NCI-H524 treated with DMSO at 0.1 percent for 48 hours (cell line): Measurements from ENCODE around the gene AOX1.
"Not testable (repeated sequence)": the region's sequence is repeated elsewhere in the genome, so short reads cannot be mapped to it uniquely, and the experiment has no call there.

Source experiments
- DNase-seq: peaks from one replicate; lab custom pipeline; 2025; lab: John Stamatoyannopoulos, UW

AOX1 gene

DNA sequence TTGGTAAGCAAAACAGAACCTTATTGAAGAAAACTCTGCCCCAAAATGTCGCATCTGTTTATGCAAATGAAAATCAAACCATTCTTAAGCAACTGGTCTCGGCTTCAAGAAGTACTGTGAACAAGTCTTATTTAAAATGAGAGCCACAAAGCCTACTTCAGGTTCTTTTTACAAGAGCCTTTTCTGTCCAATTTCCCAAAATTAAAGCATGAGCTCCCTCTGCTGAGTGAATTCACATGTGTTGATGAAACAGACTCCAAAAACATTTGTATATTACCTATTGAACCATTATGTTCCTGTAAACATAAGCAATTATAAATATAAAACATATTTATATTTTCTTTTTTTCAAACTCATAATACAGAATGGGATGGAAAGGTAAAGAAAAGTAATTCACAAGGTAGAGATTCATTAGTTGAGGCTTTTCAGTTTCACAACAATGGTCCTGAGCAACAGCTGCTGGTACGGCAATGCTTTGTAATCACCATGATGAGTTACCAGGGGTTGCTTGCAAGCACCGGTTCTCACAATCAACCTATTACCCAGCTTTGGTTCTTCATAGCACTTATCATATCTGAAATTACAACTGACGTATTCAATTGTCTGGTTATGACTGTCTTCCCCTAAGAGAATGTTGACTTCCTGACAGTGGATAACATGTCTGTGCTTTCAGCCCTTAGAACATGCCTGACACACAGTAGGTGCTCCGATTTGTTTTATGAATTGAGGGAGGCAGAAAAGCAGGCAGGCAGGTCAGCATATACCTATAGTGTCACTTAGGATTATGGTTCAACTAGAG is 117.5 kb downstream of the AOX1 start:
- DNase-seq = no peak

- no peak for DNase-seq
Observed at GRCh38 chr2:200703926-200704637, 118.3 kb downstream of the AOX1 start.

GRCh38 chr2:200705305-200706041 is 119.7 kb downstream of the AOX1 start:
- no peak for DNase-seq

- no peak for DNase-seq
Observed at GRCh38 chr2:200708943-200709342, 123.1 kb downstream of the AOX1 start.

GRCh38 chr2:200713003-200713703 is 127.3 kb downstream of the AOX1 start:
- peak; percentile 79 for DNase-seq

DNA sequence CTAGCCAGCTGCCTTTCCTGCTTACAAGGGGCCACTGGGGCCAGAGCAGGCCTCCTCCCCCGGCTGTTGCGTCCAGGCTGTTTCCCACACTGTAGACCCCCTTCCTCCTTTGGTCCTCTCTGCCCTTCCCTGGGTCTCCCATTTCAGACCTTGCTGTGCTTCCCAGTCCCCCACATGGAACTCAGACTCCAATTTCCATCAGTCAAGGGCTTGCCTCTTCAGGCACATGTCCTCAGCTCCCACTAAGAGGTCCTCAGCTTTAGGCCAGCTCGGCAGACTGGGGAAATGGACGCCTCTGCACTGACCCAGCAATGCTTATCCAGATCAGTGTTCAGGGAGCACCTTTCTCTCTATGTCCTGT is 127.9 kb downstream of the AOX1 start:
- no peak for DNase-seq

- DNase-seq = not testable (repeated sequence)
Observed at GRCh38 chr2:200715014-200715413, 129.2 kb downstream of the AOX1 start.

DNA sequence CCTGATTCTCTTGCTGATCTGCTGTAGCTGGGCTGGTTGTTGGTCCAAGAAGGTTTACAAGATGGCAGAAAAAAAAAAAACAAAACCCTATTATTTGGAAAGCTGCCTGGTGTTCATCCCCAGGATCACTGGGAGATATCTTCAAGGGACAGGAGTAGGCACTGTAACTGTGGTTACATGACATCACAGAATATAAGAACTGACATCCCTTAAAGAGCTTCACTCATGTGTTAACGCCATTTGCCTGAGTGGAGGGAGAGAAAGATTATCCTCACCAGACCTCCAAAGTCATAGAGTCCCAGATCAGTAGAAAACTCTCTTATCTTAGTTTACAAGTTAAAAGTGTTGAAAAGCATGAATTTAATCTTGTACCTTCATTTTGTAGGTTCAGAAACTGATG is 130.6 kb downstream of the AOX1 start:
- DNase-seq = no peak
